ENCODE results near the gene PCSK5.

PCSK5 gene

GRCh38 chr9:75995066-75995465, 104.6 kb downstream of the PCSK5 start:
- no peak for DNase-seq (ENCODE audit: low read depth, low spot score)
- no peak overlapping the region for H3K27ac ChIP-seq

- H3K27ac ChIP-seq = no peak overlapping the region
- no peak for DNase-seq (ENCODE audit: low read depth, low spot score)
These were observed 106.3 kb downstream of the PCSK5 start for GRCh38 chr9:75996726-75997125.

GRCh38 chr9:75997206-75997605, 106.7 kb downstream of the PCSK5 start:
- no peak for DNase-seq (ENCODE audit: low read depth, low spot score)
- no peak overlapping the region for H3K27ac ChIP-seq

- no peak for DNase-seq (ENCODE audit: low read depth, low spot score)
- no peak overlapping the region for H3K27ac ChIP-seq
These were observed 107.8 kb downstream of the PCSK5 start for GRCh38 chr9:75998096-75998780.

GRCh38 chr9:76001459-76001858, 111.0 kb downstream of the PCSK5 start:
- DNase-seq (ENCODE audit: low read depth, low spot score) = no peak
- H3K27ac ChIP-seq = no peak overlapping the region

- DNase-seq (ENCODE audit: low read depth, low spot score) = no peak
- H3K27ac ChIP-seq = no peak overlapping the region
These were observed 112.6 kb downstream of the PCSK5 start for GRCh38 chr9:76003041-76003440.

- DNase-seq (ENCODE audit: low read depth, low spot score) = no peak
- H3K27ac ChIP-seq = no peak overlapping the region
These were observed 114.1 kb downstream of the PCSK5 start for GRCh38 chr9:76004526-76004925.

GRCh38 chr9:76007935-76008334, 117.5 kb downstream of the PCSK5 start:
- DNase-seq (ENCODE audit: low read depth, low spot score) = no peak
- H3K27ac ChIP-seq = no peak overlapping the region

GRCh38 chr9:76013809-76014208, 123.3 kb downstream of the PCSK5 start:
- H3K27ac ChIP-seq = no peak overlapping the region
- no peak for DNase-seq (ENCODE audit: low read depth, low spot score)

GRCh38 chr9:76018235-76018634, 127.8 kb downstream of the PCSK5 start:
- H3K27ac ChIP-seq = no peak overlapping the region
- DNase-seq (ENCODE audit: low read depth, low spot score) = no peak

GRCh38 chr9:76018761-76019160, 128.3 kb downstream of the PCSK5 start:
- no peak overlapping the region for H3K27ac ChIP-seq
- no peak for DNase-seq (ENCODE audit: low read depth, low spot score)

GRCh38 chr9:76020652-76021051, 130.2 kb downstream of the PCSK5 start:
- DNase-seq (ENCODE audit: low read depth, low spot score) = no peak
- no peak overlapping the region for H3K27ac ChIP-seq

- no peak overlapping the region for H3K27ac ChIP-seq
These were observed 131.8 kb downstream of the PCSK5 start for GRCh38 chr9:76022317-76022716.

GRCh38 chr9:76023715-76024195, 133.3 kb downstream of the PCSK5 start:
- no peak overlapping the region for H3K27ac ChIP-seq
- DNase-seq (ENCODE audit: low read depth, low spot score) = no peak

More at GRCh38 chr9:76022317-76022716, 131.8 kb downstream of the PCSK5 start:
- no peak for DNase-seq (ENCODE audit: low read depth, low spot score)

- no peak overlapping the region for H3K27ac ChIP-seq
- DNase-seq (ENCODE audit: low read depth, low spot score) = no peak
These were observed 134.8 kb downstream of the PCSK5 start for GRCh38 chr9:76025286-76025685.

GRCh38 chr9:76026796-76027195, 136.3 kb downstream of the PCSK5 start:
- H3K27ac ChIP-seq = no peak overlapping the region

GRCh38 chr9:76027416-76027815, 136.9 kb downstream of the PCSK5 start:
- H3K27ac ChIP-seq = no peak overlapping the region
- DNase-seq (ENCODE audit: low read depth, low spot score) = no peak

More at GRCh38 chr9:76026796-76027195, 136.3 kb downstream of the PCSK5 start:
- DNase-seq (ENCODE audit: low read depth, low spot score) = no peak

GRCh38 chr9:76027861-76028260, 137.4 kb downstream of the PCSK5 start:
- no peak for DNase-seq (ENCODE audit: low read depth, low spot score)
- no peak overlapping the region for H3K27ac ChIP-seq

GRCh38 chr9:76032038-76032796, 141.7 kb downstream of the PCSK5 start:
- no peak for DNase-seq (ENCODE audit: low read depth, low spot score)
- H3K27ac ChIP-seq = no peak overlapping the region

- DNase-seq (ENCODE audit: low read depth, low spot score) = no peak
- H3K27ac ChIP-seq = no peak overlapping the region
These were observed 142.4 kb downstream of the PCSK5 start for GRCh38 chr9:76032797-76033373.

GRCh38 chr9:76034049-76034448, 143.6 kb downstream of the PCSK5 start:
- no peak for DNase-seq (ENCODE audit: low read depth, low spot score)
- no peak overlapping the region for H3K27ac ChIP-seq
